Measurements from ENCODE around the gene PRELID2.
"Not testable (repeated sequence)": the region's sequence is repeated elsewhere in the genome, so short reads cannot be mapped to it uniquely, and the experiment has no call there.

Gene PRELID2

GRCh38 chr5:145772466-145772865 lies 62.7 kb downstream of the PRELID2 start:
- DNase-seq = no peak
- Mint-ChIP-seq H3K36me3 (no peaks in the 10 kb centered on the region), H3K27ac (no peak overlapping the region), H3K4me3 (no peak overlapping the region), H3K4me1 (no peaks in the 10 kb centered on the region), H3K9me3 (no peaks in the 10 kb centered on the region), H3K27me3 (no peaks in the 10 kb centered on the region)
- CTCF ChIA-PET = no interaction called here

GRCh38 chr5:145768863-145769262 lies 66.3 kb downstream of the PRELID2 start:
- Mint-ChIP-seq H3K36me3 (no peaks in the 10 kb centered on the region), H3K4me1 (no peaks in the 10 kb centered on the region), H3K27ac (no peak overlapping the region), H3K4me3 (no peak overlapping the region), H3K27me3 (no peaks in the 10 kb centered on the region), H3K9me3 (peaks cover 2% of the 10 kb centered on the region)
- DNase-seq = no peak
- CTCF ChIA-PET = no interaction called here

GRCh38 chr5:145764325-145764724 lies 70.8 kb downstream of the PRELID2 start:
- Mint-ChIP-seq H3K4me1 (no peaks in the 10 kb centered on the region), H3K27ac (no peak overlapping the region), H3K27me3 (no peaks in the 10 kb centered on the region), H3K9me3 (peaks cover 2% of the 10 kb centered on the region), H3K36me3 (no peaks in the 10 kb centered on the region), H3K4me3 (no peak overlapping the region)
- CTCF ChIA-PET = no interaction called here
- DNase-seq = no peak

GRCh38 chr5:145762833-145763232 lies 72.3 kb downstream of the PRELID2 start:
- Mint-ChIP-seq H3K4me1 (no peaks in the 10 kb centered on the region), H3K27ac (no peak overlapping the region), H3K9me3 (peaks cover 2% of the 10 kb centered on the region), H3K27me3 (no peaks in the 10 kb centered on the region), H3K4me3 (no peak overlapping the region), H3K36me3 (no peaks in the 10 kb centered on the region)
- CTCF ChIA-PET = no interaction called here
- no peak for DNase-seq

GRCh38 chr5:145761254-145761653 lies 73.9 kb downstream of the PRELID2 start:
- H3K9me3 Mint-ChIP-seq = no peaks in the 10 kb centered on the region
- no peak for DNase-seq
- no peaks in the 10 kb centered on the region for H3K36me3 Mint-ChIP-seq
- CTCF ChIA-PET = interaction anchor here (1.1 kb wide), 1 partner anchor 18 kb away, joined by 3 read pairs; no protein-coding TSS in a partner anchor
- no peak overlapping the region for H3K27ac Mint-ChIP-seq
- H3K4me3 Mint-ChIP-seq = no peak overlapping the region
- no peaks in the 10 kb centered on the region for H3K27me3 Mint-ChIP-seq
- no peaks in the 10 kb centered on the region for H3K4me1 Mint-ChIP-seq

GRCh38 chr5:145760660-145761059 lies 74.5 kb downstream of the PRELID2 start:
- H3K36me3 Mint-ChIP-seq = no peaks in the 10 kb centered on the region
- H3K4me1 Mint-ChIP-seq = no peaks in the 10 kb centered on the region
- no peak overlapping the region for H3K27ac Mint-ChIP-seq
- H3K27me3 Mint-ChIP-seq = no peaks in the 10 kb centered on the region
- DNase-seq = no peak
- H3K4me3 Mint-ChIP-seq = no peak overlapping the region
- CTCF ChIA-PET = no interaction called here
- no peaks in the 10 kb centered on the region for H3K9me3 Mint-ChIP-seq

GRCh38 chr5:145752947-145753346 lies 82.2 kb downstream of the PRELID2 start:
- H3K9me3 Mint-ChIP-seq = peaks cover 13% of the 10 kb centered on the region
- no peaks in the 10 kb centered on the region for H3K4me1 Mint-ChIP-seq
- H3K27me3 Mint-ChIP-seq = no peaks in the 10 kb centered on the region
- no peaks in the 10 kb centered on the region for H3K36me3 Mint-ChIP-seq
- no peak overlapping the region for H3K27ac Mint-ChIP-seq
- no peak overlapping the region for H3K4me3 Mint-ChIP-seq
- DNase-seq = no peak
- CTCF ChIA-PET = interaction anchor here (1.5 kb wide), 1 partner anchor 12 kb away, joined by 4 read pairs; no protein-coding TSS in a partner anchor

- Mint-ChIP-seq H3K36me3 (no peaks in the 10 kb centered on the region), H3K27ac (no peak overlapping the region), H3K27me3 (no peaks in the 10 kb centered on the region), H3K4me3 (no peak overlapping the region), H3K9me3 (peaks cover 13% of the 10 kb centered on the region), H3K4me1 (no peaks in the 10 kb centered on the region)
- CTCF ChIA-PET = interaction anchor here (1.5 kb wide), 1 partner anchor 13 kb away, joined by 4 read pairs; no protein-coding TSS in a partner anchor
- no peak for DNase-seq
Measured at GRCh38 chr5:145752534-145752933, 82.6 kb downstream of the PRELID2 start.

GRCh38 chr5:145750199-145750598 lies 84.9 kb downstream of the PRELID2 start:
- CTCF ChIA-PET = no interaction called here
- no peaks in the 10 kb centered on the region for H3K36me3 Mint-ChIP-seq
- no peaks in the 10 kb centered on the region for H3K27me3 Mint-ChIP-seq
- DNase-seq = no peak
- H3K4me1 Mint-ChIP-seq = no peaks in the 10 kb centered on the region
- peaks cover 13% of the 10 kb centered on the region for H3K9me3 Mint-ChIP-seq
- no peak overlapping the region for H3K4me3 Mint-ChIP-seq
- H3K27ac Mint-ChIP-seq = no peak overlapping the region

- Mint-ChIP-seq H3K4me3 (no peak overlapping the region), H3K9me3 (peaks cover 6% of the 10 kb centered on the region), H3K36me3 (no peaks in the 10 kb centered on the region), H3K27me3 (no peaks in the 10 kb centered on the region), H3K27ac (no peak overlapping the region), H3K4me1 (no peaks in the 10 kb centered on the region)
- CTCF ChIA-PET = interaction anchor here (1.2 kb wide), 1 partner anchor 18 kb away, joined by 3 read pairs; no protein-coding TSS in a partner anchor
- DNase-seq = peak; percentile 30
Measured at GRCh38 chr5:145743396-145744061, 91.6 kb downstream of the PRELID2 start.

- Mint-ChIP-seq H3K27me3 (no peaks in the 10 kb centered on the region), H3K27ac (no peak overlapping the region), H3K36me3 (no peaks in the 10 kb centered on the region), H3K4me3 (no peak overlapping the region), H3K9me3 (peaks cover 3% of the 10 kb centered on the region), H3K4me1 (no peaks in the 10 kb centered on the region)
- DNase-seq = no peak
- CTCF ChIA-PET = no interaction called here
Measured at GRCh38 chr5:145739843-145740242, 95.3 kb downstream of the PRELID2 start.

GRCh38 chr5:145738227-145738626 lies 96.9 kb downstream of the PRELID2 start:
- no peaks in the 10 kb centered on the region for H3K4me1 Mint-ChIP-seq
- peaks cover 3% of the 10 kb centered on the region for H3K9me3 Mint-ChIP-seq
- H3K27me3 Mint-ChIP-seq = no peaks in the 10 kb centered on the region
- DNase-seq = no peak
- CTCF ChIA-PET = no interaction called here
- no peaks in the 10 kb centered on the region for H3K36me3 Mint-ChIP-seq
- H3K4me3 Mint-ChIP-seq = no peak overlapping the region
- peak overlapping the region; percentile 66 for H3K27ac Mint-ChIP-seq

- H3K9me3 Mint-ChIP-seq = peaks cover 2% of the 10 kb centered on the region
- H3K4me3 Mint-ChIP-seq = no peak overlapping the region
- no peaks in the 10 kb centered on the region for H3K36me3 Mint-ChIP-seq
- no peaks in the 10 kb centered on the region for H3K4me1 Mint-ChIP-seq
- CTCF ChIA-PET = interaction anchor here (0.7 kb wide), 1 partner anchor 16 kb away, joined by 3 read pairs; no protein-coding TSS in a partner anchor
- no peak overlapping the region for H3K27ac Mint-ChIP-seq
- DNase-seq = no peak
- no peaks in the 10 kb centered on the region for H3K27me3 Mint-ChIP-seq
Measured at GRCh38 chr5:145737578-145737977, 97.6 kb downstream of the PRELID2 start.

GRCh38 chr5:145729956-145730355 lies 105.2 kb downstream of the PRELID2 start:
- H3K4me3 Mint-ChIP-seq, H3K9me3 Mint-ChIP-seq, H3K36me3 Mint-ChIP-seq, CTCF ChIA-PET, H3K4me1 Mint-ChIP-seq, H3K27ac Mint-ChIP-seq, H3K27me3 Mint-ChIP-seq, DNase-seq: not testable (repeated sequence)

GRCh38 chr5:145723516-145723915 lies 111.6 kb downstream of the PRELID2 start:
- CTCF ChIA-PET = no interaction called here

More at GRCh38 chr5:145723516-145723915, 111.6 kb downstream of the PRELID2 start:
- H3K4me3 Mint-ChIP-seq = no peak overlapping the region
- H3K27me3 Mint-ChIP-seq = no peaks in the 10 kb centered on the region
- H3K4me1 Mint-ChIP-seq = no peaks in the 10 kb centered on the region
- DNase-seq = no peak
- H3K9me3 Mint-ChIP-seq = peaks cover 10% of the 10 kb centered on the region
- no peak overlapping the region for H3K27ac Mint-ChIP-seq
- H3K36me3 Mint-ChIP-seq = no peaks in the 10 kb centered on the region
